Measurements from ENCODE around the gene TAOK3.

The TAOK3 gene

GRCh38 chr12:118206107-118206412 is 166.6 kb downstream of the TAOK3 start:
- no peak for DNase-seq (ENCODE audit: low spot score)

- DNase-seq (ENCODE audit: low spot score), result no peak
These were observed 178.7 kb downstream of the TAOK3 start for GRCh38 chr12:118193958-118194357.

- no peak for DNase-seq (ENCODE audit: low spot score)
These were observed 179.2 kb downstream of the TAOK3 start for GRCh38 chr12:118193477-118193876.

DNA sequence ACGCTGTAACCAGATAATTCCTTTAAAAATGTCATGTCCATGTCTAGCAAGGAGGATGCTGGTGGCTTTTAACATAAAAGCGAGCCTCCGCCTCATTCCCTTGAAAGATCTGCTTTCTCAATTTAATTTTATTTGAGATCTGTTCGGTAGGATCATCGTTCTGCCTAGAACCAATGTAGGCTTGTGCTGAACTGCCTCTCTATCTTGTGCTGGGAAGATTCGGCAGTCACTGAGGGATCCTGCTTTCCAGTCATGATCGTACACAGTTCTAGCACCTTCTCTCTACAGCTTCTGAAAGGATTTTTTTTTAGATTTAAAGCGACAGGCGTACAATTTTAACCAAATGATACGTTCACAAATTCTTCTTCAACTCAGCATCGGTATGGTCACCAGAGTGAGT is 182.4 kb downstream of the TAOK3 start:
- no peak for DNase-seq (ENCODE audit: low spot score)

DNA sequence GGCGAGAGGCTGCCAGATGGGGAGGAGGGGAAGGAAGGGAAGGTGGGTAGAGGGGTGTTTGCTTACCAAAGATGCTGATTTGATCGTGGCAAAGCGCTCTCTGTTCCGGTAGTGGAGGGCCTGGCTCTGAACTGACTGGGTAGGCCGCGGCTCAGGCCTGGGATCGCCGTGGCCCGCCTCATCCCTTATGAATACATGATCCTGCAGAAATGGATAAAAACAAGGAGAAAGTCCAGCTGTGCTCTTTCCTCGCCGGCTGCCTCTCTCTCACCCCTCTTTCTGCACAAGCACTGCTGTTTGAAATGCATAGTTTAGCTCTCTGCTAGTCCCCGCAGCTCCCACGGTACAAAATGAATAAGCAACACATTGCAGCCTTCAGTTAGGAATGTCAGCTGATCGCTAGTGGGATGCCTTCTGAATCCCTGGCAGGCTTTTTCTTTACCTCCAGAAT is 182.9 kb downstream of the TAOK3 start:
- no peak for DNase-seq (ENCODE audit: low spot score)

DNA sequence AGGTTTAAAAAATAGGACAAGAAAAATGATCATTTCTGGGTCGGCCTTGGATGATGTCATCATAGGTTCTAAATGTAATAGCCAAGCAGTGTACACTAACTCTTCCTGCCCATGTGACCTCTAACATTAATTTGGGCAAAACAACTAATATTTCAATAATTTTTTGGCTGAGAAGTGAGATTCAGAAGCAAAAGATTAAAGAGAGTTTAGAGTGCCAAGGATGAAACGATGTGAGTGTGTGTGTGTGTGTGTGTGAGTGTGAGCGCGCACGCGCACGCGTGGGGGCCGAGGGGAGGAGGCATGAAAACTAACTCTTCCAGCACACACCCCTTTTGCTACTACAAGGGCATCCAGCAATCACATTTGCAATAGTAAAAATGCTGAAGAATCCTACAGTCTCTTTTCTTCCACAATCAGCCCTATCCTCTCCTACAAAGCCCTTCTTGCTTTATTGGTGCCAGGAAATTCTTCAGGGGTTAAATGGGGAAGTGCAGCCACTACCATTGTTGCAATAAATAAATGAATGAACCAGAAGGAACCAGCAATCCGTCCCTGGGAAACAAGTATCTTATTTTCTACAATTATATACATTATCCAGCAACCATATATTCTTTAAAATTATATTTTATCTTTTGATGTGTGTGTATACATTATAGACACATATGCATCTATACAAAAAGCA is 183.9 kb downstream of the TAOK3 start:
- no peak for DNase-seq (ENCODE audit: low spot score)

DNA sequence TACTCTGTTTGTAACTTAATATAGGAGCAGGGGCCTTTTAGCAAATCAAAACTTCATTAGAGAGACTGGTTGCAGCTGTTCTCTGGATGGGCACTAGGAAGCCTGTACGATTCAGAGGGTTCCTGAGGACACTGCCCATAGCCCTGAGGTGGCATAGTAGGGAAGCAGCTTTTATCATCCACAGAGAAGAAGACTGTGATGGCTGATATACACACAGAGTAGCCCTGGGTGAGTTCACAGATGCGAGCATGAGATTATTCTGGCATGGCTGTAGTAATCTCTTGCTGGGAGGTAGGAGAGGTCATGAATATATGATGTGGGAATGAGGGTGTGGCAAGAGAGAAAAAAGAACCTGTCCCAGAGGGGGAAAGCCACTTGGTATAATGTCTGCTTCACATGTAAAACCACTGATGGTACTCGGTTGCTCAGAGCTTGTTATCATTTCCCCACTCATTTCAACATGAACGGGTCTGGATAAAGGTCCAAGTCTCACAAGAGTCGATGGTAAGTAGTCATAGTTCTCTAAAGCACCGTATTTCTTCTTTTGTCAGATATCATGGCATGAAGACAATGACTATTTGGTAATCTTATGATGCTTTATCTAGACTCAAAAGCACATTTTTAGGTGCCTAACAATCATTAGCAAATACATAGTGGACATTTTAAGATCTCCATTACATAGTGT is 184.8 kb downstream of the TAOK3 start:
- DNase-seq (ENCODE audit: low spot score), result no peak

GRCh38 chr12:118185602-118186397 is 186.9 kb downstream of the TAOK3 start:
- no peak for DNase-seq (ENCODE audit: low spot score)

GRCh38 chr12:118183711-118184110 is 189.0 kb downstream of the TAOK3 start:
- no peak for DNase-seq (ENCODE audit: low spot score)

DNA sequence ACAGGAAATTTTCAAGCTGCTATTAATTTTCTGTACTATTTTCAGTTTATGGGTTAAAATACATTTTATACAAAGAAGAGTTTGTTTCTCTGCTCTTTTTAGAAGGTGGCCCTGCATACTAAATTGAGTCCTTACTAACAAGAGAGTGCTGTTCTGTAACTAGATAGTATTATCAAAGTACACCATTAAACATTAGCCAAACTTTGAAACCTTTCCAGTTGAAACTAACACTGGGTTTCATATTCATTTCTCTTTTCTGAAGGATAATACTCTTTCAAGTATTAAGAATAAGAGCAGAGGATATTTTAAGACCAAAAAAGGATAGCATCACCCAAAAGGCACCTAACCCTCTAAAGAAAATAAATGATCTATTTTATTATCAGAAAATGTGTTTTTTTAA is 189.6 kb downstream of the TAOK3 start:
- DNase-seq (ENCODE audit: low spot score), result no peak

GRCh38 chr12:118175823-118176447 is 196.8 kb downstream of the TAOK3 start:
- DNase-seq (ENCODE audit: low spot score), result no peak

GRCh38 chr12:118166946-118167345 is 205.8 kb downstream of the TAOK3 start:
- no peak for DNase-seq (ENCODE audit: low spot score)

- peak; percentile 66 for DNase-seq (ENCODE audit: low spot score)
These were observed 207.8 kb downstream of the TAOK3 start for GRCh38 chr12:118164798-118165486.

- no peak for DNase-seq (ENCODE audit: low spot score)
These were observed 212.2 kb downstream of the TAOK3 start for GRCh38 chr12:118160536-118160935.

- DNase-seq (ENCODE audit: low spot score), result no peak
These were observed 221.0 kb downstream of the TAOK3 start for GRCh38 chr12:118151755-118152154.

DNA sequence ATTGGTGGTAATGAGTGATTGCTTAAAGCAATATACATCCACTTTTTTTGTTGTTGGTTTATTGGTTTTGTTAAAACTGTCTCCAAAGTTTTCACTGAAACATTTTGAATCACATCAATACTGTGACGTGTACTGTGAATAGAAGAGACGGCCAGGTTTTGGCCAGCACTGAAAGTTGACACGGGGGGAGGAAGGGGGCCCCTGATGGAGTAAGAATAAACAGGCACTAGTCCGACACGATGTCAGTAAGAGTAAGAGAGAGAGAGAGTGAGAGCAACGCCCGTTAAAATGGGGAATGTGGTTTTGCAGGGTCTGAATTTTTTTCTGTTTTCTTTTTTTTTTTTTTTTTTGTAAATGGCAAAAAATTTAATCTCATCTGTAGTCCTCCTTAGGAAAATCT is 222.1 kb downstream of the TAOK3 start:
- DNase-seq (ENCODE audit: low spot score), result no peak

GRCh38 chr12:118148287-118148686 is 224.4 kb downstream of the TAOK3 start:
- DNase-seq (ENCODE audit: low spot score), result no peak

GRCh38 chr12:118145798-118146156 is 226.9 kb downstream of the TAOK3 start:
- no peak for DNase-seq (ENCODE audit: low spot score)

- DNase-seq (ENCODE audit: low spot score), result no peak
These were observed 227.5 kb downstream of the TAOK3 start for GRCh38 chr12:118145113-118145797.

DNA sequence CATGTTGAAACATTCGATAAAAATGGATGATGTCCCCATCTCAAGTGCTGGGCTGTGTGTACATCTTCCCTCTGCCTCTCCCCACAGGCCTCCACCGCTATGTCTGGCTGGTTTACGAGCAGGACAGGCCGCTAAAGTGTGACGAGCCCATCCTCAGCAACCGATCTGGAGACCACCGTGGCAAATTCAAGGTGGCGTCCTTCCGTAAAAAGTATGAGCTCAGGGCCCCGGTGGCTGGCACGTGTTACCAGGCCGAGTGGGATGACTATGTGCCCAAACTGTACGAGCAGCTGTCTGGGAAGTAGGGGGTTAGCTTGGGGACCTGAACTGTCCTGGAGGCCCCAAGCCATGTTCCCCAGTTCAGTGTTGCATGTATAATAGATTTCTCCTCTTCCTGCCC is 228.2 kb downstream of the TAOK3 start:
- no peak for DNase-seq (ENCODE audit: low spot score)

GRCh38 chr12:118140825-118141224 is 231.9 kb downstream of the TAOK3 start:
- DNase-seq (ENCODE audit: low spot score), result no peak

Data from D341Med (cell line).